ENCODE results near the gene RDH8. TPM values are rescaled to one million over a fixed set of nuclear protein-coding genes. Genes with fewer than 3 reads are reported as not detected.
A peak's percentile ranks its signal among the peaks of the same experiment; 100 is the strongest.
"Not testable (repeated sequence)": the region's sequence is repeated elsewhere in the genome, so short reads cannot be mapped to it uniquely, and the experiment has no call there.

Gene RDH8
- total RNA-seq, 1 donor from 2014 or later, result not detected

- no peak overlapping the region for H2AFZ ChIP-seq (replicated peaks)
- H3K4me3 ChIP-seq, result no peak overlapping the region
- H4K20me1 ChIP-seq (ENCODE audit: low read depth), result no peaks in the 10 kb centered on the region
- Mint-ChIP-seq H3K9me3 (no peaks in the 10 kb centered on the region), H3K4me3 (no peak overlapping the region), H3K27ac (peak overlapping the region; percentile 4), H3K36me3 (no peaks in the 10 kb centered on the region), H3K27me3 (ENCODE audit: insufficient read depth, low read depth) (peaks cover 17% of the 10 kb centered on the region), H3K4me1 (no peaks in the 10 kb centered on the region)
- H3F3A ChIP-seq (ENCODE audit: low read depth), result no peaks in the 10 kb centered on the region
- H3K9me3 ChIP-seq (ENCODE audit: low read depth), result no peaks in the 10 kb centered on the region
- H3K27ac ChIP-seq, result no peak overlapping the region
- H3K79me2 ChIP-seq (ENCODE audit: low read depth), result no peaks in the 10 kb centered on the region
- H3K9ac ChIP-seq, result no peak overlapping the region
- DNase-seq (ENCODE audit: low spot score), result no peak
- no peak overlapping the region for H3K4me2 ChIP-seq
- no peak for TF ChIP-seq EZH2phosphoT487 (IDR thresholded peaks at IDR 0.05)
- TF ChIP-seq, protein P1, sequence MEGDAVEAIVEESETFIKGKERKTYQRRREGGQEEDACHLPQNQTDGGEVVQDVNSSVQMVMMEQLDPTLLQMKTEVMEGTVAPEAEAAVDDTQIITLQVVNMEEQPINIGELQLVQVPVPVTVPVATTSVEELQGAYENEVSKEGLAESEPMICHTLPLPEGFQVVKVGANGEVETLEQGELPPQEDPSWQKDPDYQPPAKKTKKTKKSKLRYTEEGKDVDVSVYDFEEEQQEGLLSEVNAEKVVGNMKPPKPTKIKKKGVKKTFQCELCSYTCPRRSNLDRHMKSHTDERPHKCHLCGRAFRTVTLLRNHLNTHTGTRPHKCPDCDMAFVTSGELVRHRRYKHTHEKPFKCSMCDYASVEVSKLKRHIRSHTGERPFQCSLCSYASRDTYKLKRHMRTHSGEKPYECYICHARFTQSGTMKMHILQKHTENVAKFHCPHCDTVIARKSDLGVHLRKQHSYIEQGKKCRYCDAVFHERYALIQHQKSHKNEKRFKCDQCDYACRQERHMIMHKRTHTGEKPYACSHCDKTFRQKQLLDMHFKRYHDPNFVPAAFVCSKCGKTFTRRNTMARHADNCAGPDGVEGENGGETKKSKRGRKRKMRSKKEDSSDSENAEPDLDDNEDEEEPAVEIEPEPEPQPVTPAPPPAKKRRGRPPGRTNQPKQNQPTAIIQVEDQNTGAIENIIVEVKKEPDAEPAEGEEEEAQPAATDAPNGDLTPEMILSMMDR (IDR thresholded peaks at IDR 0.05), result no peak
- TF ChIP-seq EZH2 (IDR thresholded peaks at IDR 0.05), result no peak
- H3K27me3 ChIP-seq, result peaks cover 3% of the 10 kb centered on the region
- H3K4me1 ChIP-seq, result no peaks in the 10 kb centered on the region
- H3K36me3 ChIP-seq, result no peaks in the 10 kb centered on the region
Measured at GRCh38 chr19:10021446-10021845, 8.2 kb downstream of the RDH8 start.

DNA sequence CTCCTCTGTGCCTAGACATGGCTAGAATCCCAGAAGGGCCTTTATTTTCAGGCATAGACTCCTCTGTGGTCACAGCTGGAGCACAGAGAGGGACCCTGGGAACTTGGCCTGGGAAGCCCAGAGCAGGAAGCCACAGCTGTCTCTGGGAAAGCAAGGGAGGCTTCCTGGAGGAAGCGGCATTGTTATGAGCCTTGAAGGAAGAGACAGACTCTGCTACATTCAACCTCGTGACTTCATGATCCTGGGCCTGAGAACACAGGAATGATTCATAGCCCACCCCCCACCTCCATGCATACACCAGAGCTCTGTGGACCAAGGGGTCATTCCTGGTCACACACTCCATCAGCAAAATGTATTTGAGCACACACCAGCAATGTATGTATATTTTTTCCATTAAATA lies 8.6 kb downstream of the RDH8 start:
- no peaks in the 10 kb centered on the region for H4K20me1 ChIP-seq (ENCODE audit: low read depth)
- Mint-ChIP-seq H3K4me3 (no peak overlapping the region), H3K9me3 (no peaks in the 10 kb centered on the region), H3K4me1 (no peaks in the 10 kb centered on the region), H3K27ac (peak overlapping the region; percentile 4), H3K36me3 (no peaks in the 10 kb centered on the region), H3K27me3 (ENCODE audit: insufficient read depth, low read depth) (peaks cover 21% of the 10 kb centered on the region)
- H3K79me2 ChIP-seq (ENCODE audit: low read depth), result no peaks in the 10 kb centered on the region
- no peaks in the 10 kb centered on the region for H3K4me1 ChIP-seq
- no peak for DNase-seq (ENCODE audit: low spot score)
- H3K4me2 ChIP-seq, result no peak overlapping the region
- no peaks in the 10 kb centered on the region for H3F3A ChIP-seq (ENCODE audit: low read depth)
- no peak overlapping the region for H3K27ac ChIP-seq
- H3K9ac ChIP-seq, result no peak overlapping the region
- no peaks in the 10 kb centered on the region for H3K36me3 ChIP-seq
- peaks cover 7% of the 10 kb centered on the region for H3K27me3 ChIP-seq
- H3K4me3 ChIP-seq, result no peak overlapping the region
- H2AFZ ChIP-seq (replicated peaks), result no peak overlapping the region
- H3K9me3 ChIP-seq (ENCODE audit: low read depth), result no peaks in the 10 kb centered on the region
- TF ChIP-seq, protein P1 (IDR thresholded peaks at IDR 0.05), result no peak
- no peak for TF ChIP-seq EZH2 (IDR thresholded peaks at IDR 0.05)
- TF ChIP-seq EZH2phosphoT487 (IDR thresholded peaks at IDR 0.05), result no peak

GRCh38 chr19:10023096-10023495 lies 9.8 kb downstream of the RDH8 start:
- H3K27ac ChIP-seq; H3K36me3 Mint-ChIP-seq; DNase-seq (ENCODE audit: low spot score); H3K4me1 Mint-ChIP-seq; H3K4me2 ChIP-seq; H3K79me2 ChIP-seq (ENCODE audit: low read depth); H3K9ac ChIP-seq; H3K4me3 ChIP-seq; H3K27ac Mint-ChIP-seq; H3K4me1 ChIP-seq; H3F3A ChIP-seq (ENCODE audit: low read depth); H4K20me1 ChIP-seq (ENCODE audit: low read depth); H3K9me3 ChIP-seq (ENCODE audit: low read depth); H3K9me3 Mint-ChIP-seq; H3K4me3 Mint-ChIP-seq; H2AFZ ChIP-seq (replicated peaks); H3K36me3 ChIP-seq: not testable (repeated sequence)
- peaks cover 18% of the 10 kb centered on the region for H3K27me3 Mint-ChIP-seq (ENCODE audit: insufficient read depth, low read depth)
- peaks cover 13% of the 10 kb centered on the region for H3K27me3 ChIP-seq

- Histone ChIP-seq H3K79me2 (ENCODE audit: low read depth) (no peaks in the 10 kb centered on the region), H3K4me1 (peaks cover 6% of the 10 kb centered on the region), H3K36me3 (no peaks in the 10 kb centered on the region), H3K9me3 (ENCODE audit: low read depth) (no peaks in the 10 kb centered on the region), H3K27me3 (peaks cover 22% of the 10 kb centered on the region), H3K9ac (no peak overlapping the region), H2AFZ (replicated peaks) (no peak overlapping the region), H3K4me2 (no peak overlapping the region), H3F3A (ENCODE audit: low read depth) (no peaks in the 10 kb centered on the region), H3K27ac (no peak overlapping the region), H3K4me3 (no peak overlapping the region), H4K20me1 (ENCODE audit: low read depth) (no peaks in the 10 kb centered on the region)
- H3K4me3 Mint-ChIP-seq, result no peak overlapping the region
- no peaks in the 10 kb centered on the region for H3K36me3 Mint-ChIP-seq
- no peak for TF ChIP-seq EZH2phosphoT487 (IDR thresholded peaks at IDR 0.05)
- TF ChIP-seq, protein P1 (IDR thresholded peaks at IDR 0.05), result no peak
- no peak for TF ChIP-seq EZH2 (IDR thresholded peaks at IDR 0.05)
- H3K27me3 Mint-ChIP-seq (ENCODE audit: insufficient read depth, low read depth), result peaks cover 9% of the 10 kb centered on the region
- no peak for DNase-seq (ENCODE audit: low spot score)
- no peak overlapping the region for H3K27ac Mint-ChIP-seq
- no peaks in the 10 kb centered on the region for H3K4me1 Mint-ChIP-seq
- no peaks in the 10 kb centered on the region for H3K9me3 Mint-ChIP-seq
Measured at GRCh38 chr19:10026744-10027143, 13.5 kb downstream of the RDH8 start.
